Keratinocyte (primary cell): ENCODE results near the gene DBNDD2.

ENCODE experiments used
- CTCF ChIP-seq, 3 experiments: IDR thresholded peaks in 1 of 3; conservative IDR thresholded peaks in 1 of 3; optimal IDR thresholded peaks in 1 of 3; 2 replicates in 2 of 3; 3 replicates in 1 of 3; pipeline versions ENCODE3 to v1.5.1; 2011; ENCODE audit warnings: low read length in 3 of 3, mild to moderate bottlenecking in 3 of 3, moderate library complexity in 2 of 3, control low read depth in 1 of 3, inconsistent platforms in 1 of 3; ENCODE audit not compliant: insufficient read depth in 2 of 3; ENCODE audit errors: extremely low read depth in 1 of 3
- EZH2 ChIP-seq: IDR thresholded peaks from one replicate; pipeline ENCODE4 v1.6.1; 2012; ENCODE audit warnings: inconsistent platforms, mild to moderate bottlenecking, low read length, moderate library complexity

- TF ChIP-seq CTCF (optimal IDR thresholded peaks at IDR 0.05 in 1 of 3, IDR thresholded peaks at IDR 0.05 in 1 of 3, conservative IDR thresholded peaks at IDR 0.05 in 1 of 3; ENCODE audit: extremely low read depth in 1 of 3, insufficient read depth in 2 of 3, low read length in 3 of 3) (no peak), EZH2 (no peak)
Observed at GRCh38 chr20:45372646-45373352, 35.3 kb upstream of the DBNDD2 start.
